Measurements from ENCODE around the gene NPAS3.

DNA sequence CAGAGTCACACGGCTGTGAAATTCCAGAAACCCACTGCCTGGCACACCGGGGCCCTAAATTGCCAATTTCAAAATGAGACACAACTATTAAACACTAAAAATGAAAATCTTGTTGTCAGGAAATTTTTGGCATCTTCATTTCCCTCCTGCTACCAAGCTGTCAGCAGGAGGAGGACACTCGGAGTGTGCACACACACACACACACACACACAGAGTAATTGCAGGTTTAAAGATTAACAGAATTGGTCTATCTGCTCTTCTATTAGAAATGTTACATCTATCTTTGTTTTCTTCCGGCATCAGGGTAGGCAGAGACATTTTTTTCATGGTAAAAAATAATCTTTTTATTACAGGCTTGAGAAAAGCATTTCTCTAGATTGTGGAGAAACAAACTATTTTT, 698.0 kb downstream of the NPAS3 start:
- TF ChIP-seq, protein P1, sequence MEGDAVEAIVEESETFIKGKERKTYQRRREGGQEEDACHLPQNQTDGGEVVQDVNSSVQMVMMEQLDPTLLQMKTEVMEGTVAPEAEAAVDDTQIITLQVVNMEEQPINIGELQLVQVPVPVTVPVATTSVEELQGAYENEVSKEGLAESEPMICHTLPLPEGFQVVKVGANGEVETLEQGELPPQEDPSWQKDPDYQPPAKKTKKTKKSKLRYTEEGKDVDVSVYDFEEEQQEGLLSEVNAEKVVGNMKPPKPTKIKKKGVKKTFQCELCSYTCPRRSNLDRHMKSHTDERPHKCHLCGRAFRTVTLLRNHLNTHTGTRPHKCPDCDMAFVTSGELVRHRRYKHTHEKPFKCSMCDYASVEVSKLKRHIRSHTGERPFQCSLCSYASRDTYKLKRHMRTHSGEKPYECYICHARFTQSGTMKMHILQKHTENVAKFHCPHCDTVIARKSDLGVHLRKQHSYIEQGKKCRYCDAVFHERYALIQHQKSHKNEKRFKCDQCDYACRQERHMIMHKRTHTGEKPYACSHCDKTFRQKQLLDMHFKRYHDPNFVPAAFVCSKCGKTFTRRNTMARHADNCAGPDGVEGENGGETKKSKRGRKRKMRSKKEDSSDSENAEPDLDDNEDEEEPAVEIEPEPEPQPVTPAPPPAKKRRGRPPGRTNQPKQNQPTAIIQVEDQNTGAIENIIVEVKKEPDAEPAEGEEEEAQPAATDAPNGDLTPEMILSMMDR (conservative IDR thresholded peaks at IDR 0.05; ENCODE audit: low read length) = no peak
- no peak for TF ChIP-seq EZH2phosphoT487 (IDR thresholded peaks at IDR 0.05; ENCODE audit: borderline replicate concordance, low read depth, low read length)
